ENCODE data around the gene SH3D19.

DNA sequence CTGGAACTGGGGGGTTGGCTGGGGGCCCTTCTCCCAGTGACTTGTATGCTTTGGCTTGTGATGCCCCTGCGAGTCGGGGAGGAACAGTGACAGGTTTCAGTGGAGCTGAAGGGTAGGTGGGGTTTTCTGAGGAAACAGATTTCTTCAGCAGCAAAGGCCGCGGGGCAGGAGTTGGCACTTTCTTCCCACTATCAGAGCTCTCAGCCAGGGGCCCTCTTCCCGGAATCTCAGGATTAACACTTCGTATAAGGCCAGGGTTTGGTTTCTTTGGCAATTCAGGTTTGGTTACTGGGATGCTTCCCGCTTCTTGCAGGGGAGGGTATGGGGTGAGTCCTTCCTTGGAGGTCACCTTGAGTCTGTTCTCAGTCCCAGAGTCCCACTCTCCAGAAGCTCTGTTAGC lies 150.6 kb downstream of the SH3D19 start:
- TF ChIP-seq, protein P1, sequence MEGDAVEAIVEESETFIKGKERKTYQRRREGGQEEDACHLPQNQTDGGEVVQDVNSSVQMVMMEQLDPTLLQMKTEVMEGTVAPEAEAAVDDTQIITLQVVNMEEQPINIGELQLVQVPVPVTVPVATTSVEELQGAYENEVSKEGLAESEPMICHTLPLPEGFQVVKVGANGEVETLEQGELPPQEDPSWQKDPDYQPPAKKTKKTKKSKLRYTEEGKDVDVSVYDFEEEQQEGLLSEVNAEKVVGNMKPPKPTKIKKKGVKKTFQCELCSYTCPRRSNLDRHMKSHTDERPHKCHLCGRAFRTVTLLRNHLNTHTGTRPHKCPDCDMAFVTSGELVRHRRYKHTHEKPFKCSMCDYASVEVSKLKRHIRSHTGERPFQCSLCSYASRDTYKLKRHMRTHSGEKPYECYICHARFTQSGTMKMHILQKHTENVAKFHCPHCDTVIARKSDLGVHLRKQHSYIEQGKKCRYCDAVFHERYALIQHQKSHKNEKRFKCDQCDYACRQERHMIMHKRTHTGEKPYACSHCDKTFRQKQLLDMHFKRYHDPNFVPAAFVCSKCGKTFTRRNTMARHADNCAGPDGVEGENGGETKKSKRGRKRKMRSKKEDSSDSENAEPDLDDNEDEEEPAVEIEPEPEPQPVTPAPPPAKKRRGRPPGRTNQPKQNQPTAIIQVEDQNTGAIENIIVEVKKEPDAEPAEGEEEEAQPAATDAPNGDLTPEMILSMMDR (IDR thresholded peaks at IDR 0.05) = no peak
- TF ChIP-seq EP300 (IDR thresholded peaks at IDR 0.05) = no peak

Measured in A549 (cell line).